HEK293 (cell line): ENCODE results near the gene LPP.

Experiments used
- CTCF ChIA-PET: fragments of 350-600 bp; formaldehyde crosslinking; extraction: SDS; loops from one replicate; lab custom pipeline; 2021; ENCODE audit warnings: antibody characterized with exemption; lab: Yijun Ruan, JAX
- POLR2A ChIA-PET: fragments of 300-600 bp; formaldehyde crosslinking; extraction: SDS; loops from one replicate; lab custom pipeline; 2020; ENCODE audit warnings: antibody characterized with exemption, inconsistent platforms; lab: Yijun Ruan, JAX
- H3K27ac ChIP-seq: fragments of 200-500 bp; sonication (Bioruptor generic); 2 replicates; pipeline ENCODE4 v1.5.1; 2014; ENCODE audit warnings: low read depth, low read length, control low read depth, inconsistent platforms; ENCODE audit errors: extremely low read depth
- H3K36me3 ChIP-seq, 2 experiments: fragments of 200-500 bp in 1 of 2; sonication (Bioruptor generic) in 1 of 2; 1 replicate in 1 of 2; 2 replicates in 1 of 2; pipeline ENCODE4 v1.5.1; 2014 to 2017; ENCODE audit warnings: inconsistent platforms in 2 of 2, low read length in 2 of 2; ENCODE audit not compliant: control insufficient read depth in 2 of 2, insufficient read depth in 1 of 2
- H3K4me1 ChIP-seq: fragments of 200-500 bp; sonication (Bioruptor generic); 2 replicates; pipeline ENCODE4 v1.5.1; 2014; ENCODE audit warnings: mild to moderate bottlenecking, low read length, inconsistent platforms; ENCODE audit not compliant: control insufficient read depth, insufficient read depth
- H3K4me3 ChIP-seq: 2 replicates; pipeline ENCODE4 v1.5.1; 2011; ENCODE audit warnings: low read depth, mild to moderate bottlenecking, control low read depth, low read length, moderate library complexity
- H3K9me3 ChIP-seq: fragments of 200-500 bp; sonication (Bioruptor generic); 2 replicates; pipeline ENCODE4 v1.5.1; 2014; ENCODE audit warnings: low read depth, low read length, inconsistent platforms; ENCODE audit not compliant: control insufficient read depth, insufficient read depth
- ATF2 ChIP-seq: fragments of 450-650 bp; formaldehyde crosslinking; IDR thresholded peaks from 2 replicates; pipeline ENCODE4 v1.5.1; 2016; ENCODE audit warnings: missing biosample characterization, missing genetic modification characterization, low read depth
- TCF7L2 ChIP-seq: IDR thresholded peaks from 2 replicates; pipeline ENCODE4 v1.6.1; 2011; ENCODE audit warnings: low read depth, mild to moderate bottlenecking, inconsistent platforms, low read length, moderate library complexity, borderline replicate concordance
- TSHZ1 ChIP-seq: fragments of 450-650 bp; formaldehyde crosslinking; IDR thresholded peaks from 2 replicates; pipeline ENCODE4 v1.5.1; 2016; ENCODE audit warnings: missing biosample characterization, missing genetic modification characterization, borderline replicate concordance
- ZEB2 ChIP-seq: fragments of 450-650 bp; formaldehyde crosslinking; IDR thresholded peaks from 2 replicates; pipeline ENCODE4 v1.5.1; 2016; ENCODE audit warnings: missing biosample characterization, missing genetic modification characterization
- ZNF114 ChIP-seq: fragments of 450-650 bp; formaldehyde crosslinking; IDR thresholded peaks from 2 replicates; pipeline ENCODE4 v1.5.0; 2017; ENCODE audit warnings: missing biosample characterization, missing genetic modification characterization
- ZNF248 ChIP-seq: fragments of 450-650 bp; formaldehyde crosslinking; IDR thresholded peaks from 2 replicates; pipeline ENCODE4 v1.5.1; 2017; ENCODE audit warnings: missing biosample characterization, missing genetic modification characterization
- ZNF311 ChIP-seq: fragments of 450-650 bp; formaldehyde crosslinking; IDR thresholded peaks from 2 replicates; pipeline ENCODE4 v1.5.1; 2017; ENCODE audit warnings: missing biosample characterization, missing genetic modification characterization, borderline replicate concordance
- ZNF366 ChIP-seq: fragments of 450-650 bp; formaldehyde crosslinking; conservative IDR thresholded peaks from 2 replicates; pipeline ENCODE4 v1.5.1; 2016; ENCODE audit warnings: missing biosample characterization, missing genetic modification characterization
- ZNF423 ChIP-seq: fragments of 450-650 bp; formaldehyde crosslinking; IDR thresholded peaks from 2 replicates; pipeline ENCODE4 v1.5.1; 2016; ENCODE audit warnings: missing biosample characterization, missing genetic modification characterization
- ZNF48 ChIP-seq: fragments of 450-650 bp; formaldehyde crosslinking; IDR thresholded peaks from 2 replicates; pipeline ENCODE4 v1.5.1; 2016; ENCODE audit warnings: missing biosample characterization, missing genetic modification characterization
- ZNF514 ChIP-seq: fragments of 450-650 bp; formaldehyde crosslinking; IDR thresholded peaks from 2 replicates; pipeline ENCODE4 v1.5.1; 2016; ENCODE audit warnings: missing biosample characterization, missing genetic modification characterization
- ZNF518A ChIP-seq: fragments of 450-650 bp; formaldehyde crosslinking; conservative IDR thresholded peaks from 2 replicates; pipeline ENCODE4 v1.5.1; 2016; ENCODE audit warnings: low read depth, missing biosample characterization, missing genetic modification characterization
- ZNF555 ChIP-seq: fragments of 450-650 bp; formaldehyde crosslinking; conservative IDR thresholded peaks from 2 replicates; pipeline ENCODE4 v1.5.1; 2017; ENCODE audit warnings: missing biosample characterization, mild to moderate bottlenecking, missing genetic modification characterization, inconsistent platforms
- ZNF660 ChIP-seq: fragments of 450-650 bp; IDR thresholded peaks from 2 replicates; pipeline ENCODE4 v1.5.1; 2018; ENCODE audit warnings: missing biosample characterization, mild to moderate bottlenecking, missing genetic modification characterization
- ZNF777 ChIP-seq: fragments of 450-650 bp; formaldehyde crosslinking; IDR thresholded peaks from 2 replicates; pipeline ENCODE4 v1.5.1; 2017; ENCODE audit warnings: missing biosample characterization, missing genetic modification characterization, borderline replicate concordance
- ZNF791 ChIP-seq: fragments of 450-650 bp; formaldehyde crosslinking; IDR thresholded peaks from 2 replicates; pipeline ENCODE4 v1.5.1; 2016; ENCODE audit warnings: missing biosample characterization, missing genetic modification characterization
- ZSCAN4 ChIP-seq: fragments of 450-650 bp; formaldehyde crosslinking; IDR thresholded peaks from 2 replicates; pipeline ENCODE4 v1.5.1; 2017; ENCODE audit warnings: missing biosample characterization, missing genetic modification characterization
- TF ChIP-seq, protein P1 (sequence below): sonication (generic); formaldehyde crosslinking; IDR thresholded peaks from 2 replicates; pipeline ENCODE4 v1.8.1; 2022; ENCODE audit warnings: mild to moderate bottlenecking, moderate library complexity, missing genetic modification reagents
- TF ChIP-seq, protein P2 (sequence below): fragments of 450-650 bp; formaldehyde crosslinking; IDR thresholded peaks from 2 replicates; pipeline ENCODE4 v1.5.1; 2016; ENCODE audit warnings: missing biosample characterization, missing genetic modification characterization, low read depth

The LPP gene

DNA sequence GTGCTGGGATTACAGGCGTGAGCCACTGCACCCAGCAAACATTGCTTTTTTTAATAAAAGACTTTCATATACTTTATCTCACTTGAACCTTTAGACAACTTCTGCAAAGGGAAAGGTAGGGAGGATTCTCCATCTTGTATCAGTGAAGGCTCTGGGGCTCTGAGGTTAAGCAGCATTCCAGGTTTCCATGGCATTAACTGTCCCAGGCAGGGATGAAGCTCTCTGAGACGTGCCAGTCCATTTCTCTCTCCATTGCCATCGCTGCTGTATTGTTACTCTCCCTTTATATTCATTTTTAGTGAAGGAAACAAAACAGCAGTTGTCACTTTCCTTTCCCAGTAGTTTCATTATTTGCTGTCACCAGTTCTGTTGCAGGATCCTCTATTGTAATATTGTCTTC lies 342.4 kb downstream of the LPP start (continued):
- no peak for TF ChIP-seq ZNF518A (tag by site-specific recombination)
- TF ChIP-seq ZNF791: no peak
- no peak for TF ChIP-seq ZNF114 (tag by site-specific recombination)
- no peak for TF ChIP-seq ATF2 (tag by site-specific recombination)
- TF ChIP-seq ZNF660: no peak
- TF ChIP-seq ZNF514: no peak

- CTCF ChIA-PET: interaction anchor here (0.6 kb wide), 1 partner anchor 177 kb away, joined by 3 read pairs; no protein-coding TSS in a partner anchor
- H3K4me1 ChIP-seq: no peaks in the 10 kb centered on the region
- no peaks in the 10 kb centered on the region for H3K9me3 ChIP-seq
- POLR2A ChIA-PET: no interaction called here
- H3K36me3 ChIP-seq: no peaks in the 10 kb centered on the region
- TF ChIP-seq, protein P1, sequence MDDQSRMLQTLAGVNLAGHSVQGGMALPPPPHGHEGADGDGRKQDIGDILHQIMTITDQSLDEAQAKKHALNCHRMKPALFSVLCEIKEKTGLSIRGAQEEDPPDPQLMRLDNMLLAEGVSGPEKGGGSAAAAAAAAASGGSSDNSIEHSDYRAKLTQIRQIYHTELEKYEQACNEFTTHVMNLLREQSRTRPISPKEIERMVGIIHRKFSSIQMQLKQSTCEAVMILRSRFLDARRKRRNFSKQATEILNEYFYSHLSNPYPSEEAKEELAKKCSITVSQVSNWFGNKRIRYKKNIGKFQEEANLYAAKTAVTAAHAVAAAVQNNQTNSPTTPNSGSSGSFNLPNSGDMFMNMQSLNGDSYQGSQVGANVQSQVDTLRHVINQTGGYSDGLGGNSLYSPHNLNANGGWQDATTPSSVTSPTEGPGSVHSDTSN (CRISPR knock-in tag): no peak
- TF ChIP-seq ZNF423 (tag by site-specific recombination): no peak
- no peak for TF ChIP-seq ZNF114 (tag by site-specific recombination)
- TF ChIP-seq ZNF555 (tag by site-specific recombination): no peak
- no peak for TF ChIP-seq ZSCAN4 (tag by site-specific recombination)
- no peak for TF ChIP-seq ZEB2 (tag by site-specific recombination)
- TF ChIP-seq ZNF311: no peak
- TF ChIP-seq, protein P2, sequence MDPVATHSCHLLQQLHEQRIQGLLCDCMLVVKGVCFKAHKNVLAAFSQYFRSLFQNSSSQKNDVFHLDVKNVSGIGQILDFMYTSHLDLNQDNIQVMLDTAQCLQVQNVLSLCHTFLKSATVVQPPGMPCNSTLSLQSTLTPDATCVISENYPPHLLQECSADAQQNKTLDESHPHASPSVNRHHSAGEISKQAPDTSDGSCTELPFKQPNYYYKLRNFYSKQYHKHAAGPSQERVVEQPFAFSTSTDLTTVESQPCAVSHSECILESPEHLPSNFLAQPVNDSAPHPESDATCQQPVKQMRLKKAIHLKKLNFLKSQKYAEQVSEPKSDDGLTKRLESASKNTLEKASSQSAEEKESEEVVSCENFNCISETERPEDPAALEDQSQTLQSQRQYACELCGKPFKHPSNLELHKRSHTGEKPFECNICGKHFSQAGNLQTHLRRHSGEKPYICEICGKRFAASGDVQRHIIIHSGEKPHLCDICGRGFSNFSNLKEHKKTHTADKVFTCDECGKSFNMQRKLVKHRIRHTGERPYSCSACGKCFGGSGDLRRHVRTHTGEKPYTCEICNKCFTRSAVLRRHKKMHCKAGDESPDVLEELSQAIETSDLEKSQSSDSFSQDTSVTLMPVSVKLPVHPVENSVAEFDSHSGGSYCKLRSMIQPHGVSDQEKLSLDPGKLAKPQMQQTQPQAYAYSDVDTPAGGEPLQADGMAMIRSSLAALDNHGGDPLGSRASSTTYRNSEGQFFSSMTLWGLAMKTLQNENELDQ (tag by site-specific recombination): no peak
- TF ChIP-seq TCF7L2: no peak
- no peak for TF ChIP-seq ZNF248 (tag by site-specific recombination)
- no peak for TF ChIP-seq ZNF777 (tag by site-specific recombination)
- TF ChIP-seq ZNF48 (tag by site-specific recombination): no peak
- TF ChIP-seq ZNF366: no peak
- TF ChIP-seq TSHZ1 (tag by site-specific recombination): no peak
- H3K4me3 ChIP-seq: no peak overlapping the region
- H3K27ac ChIP-seq: no peak overlapping the region
These were observed 343.1 kb downstream of the LPP start for GRCh38 chr3:188497021-188497420.
